Aorta (tissue), 5 donors: ENCODE results near the gene IL19. TPM values are rescaled to one million over a fixed set of nuclear protein-coding genes. Genes with fewer than 3 reads are reported as not detected.

Experiments used
- ATAC-seq: fragments of 200-7000 bp; cut with Tn5 transposase; one replicate; pipeline ENCODE4 v1.9.1; 2022; ENCODE audit warnings: moderate library complexity; ENCODE audit not compliant: low FRiP score
- DNase-seq, 2 donors: peaks; one replicate each; pipeline ENCODE4 v3.0.0-alpha.2; 2020
- H3K27ac ChIP-seq, 2 donors: one replicate each; pipeline ENCODE4 v1.5.1; 2013; ENCODE audit warnings: low read length in 2 of 2, mild to moderate bottlenecking in 2 of 2, moderate library complexity in 2 of 2, control low read depth in 1 of 2, inconsistent platforms in 1 of 2, low read depth in 1 of 2
- H3K27me3 ChIP-seq, 2 donors: one replicate each; pipeline ENCODE4 v1.6.1; 2013; ENCODE audit warnings: control low read depth in 1 of 2, low read length in 1 of 2, mild to moderate bottlenecking in 1 of 2, moderate library complexity in 1 of 2; ENCODE audit not compliant: insufficient read depth in 2 of 2, control insufficient read depth in 1 of 2
- H3K36me3 ChIP-seq, 2 donors: one replicate each; pipeline ENCODE4 v1.6.1; 2013; ENCODE audit warnings: control low read depth in 1 of 2, low read length in 1 of 2, mild to moderate bottlenecking in 1 of 2; ENCODE audit not compliant: insufficient read depth in 2 of 2, control insufficient read depth in 1 of 2
- H3K4me1 ChIP-seq, 2 donors: one replicate each; pipeline ENCODE4 v1.6.1; 2013; ENCODE audit warnings: low read length in 2 of 2, control low read depth in 1 of 2, mild to moderate bottlenecking in 1 of 2, moderate library complexity in 1 of 2; ENCODE audit not compliant: insufficient read depth in 2 of 2, control insufficient read depth in 1 of 2
- H3K4me3 ChIP-seq, 2 donors: one replicate each; pipeline ENCODE4 v1.5.1; 2013; ENCODE audit warnings: low read length in 2 of 2, control low read depth in 1 of 2, mild to moderate bottlenecking in 1 of 2
- H3K9me3 ChIP-seq: one replicate; pipeline ENCODE4 v1.6.1; 2013; ENCODE audit warnings: mild to moderate bottlenecking, low read length; ENCODE audit not compliant: control insufficient read depth
- WGBS, 2 donors: extraction: QIAGEN DNeasy Blood & Tissue Kit; methylation state at CpG; one replicate each; pipeline ENCODE4 v1.1.7; 2013; 5-methylcytosine and 5-hydroxymethylcytosine counted together
- intact Hi-C, 2 donors: fragments of 100-400 bp; cut with DNase I; formaldehyde crosslinking; loops; one replicate each; pipeline versions ENCODE4 v1.14.2 to v1.15.0; 2022
- polyA plus RNA-seq, 2 donors: library from polyadenylated mRNA; stranded (reverse); fragments of 200-250 nt; gene quantifications; one replicate each; pipeline ENCODE4 v1.2.3, GENCODE V29; 2013
- total RNA-seq, 2 donors: library from RNA; stranded (reverse); fragmentation: NEBNext Ultra II Directional; extraction: Animal tissue kit (Norgen Biotek cat#: 25700); gene quantifications; one replicate each; pipeline ENCODE4 v1.2.1, GENCODE V29; 2021
- donor health status: healthy with polysubstance abuse.
- donor health status: Bipolar disorder and iron deficiency.
- donor health status: DM: no; HTN: no; CAD: no.
- donor health status: DM: no; HTN: no; CAD: no.
- donor health status: DM: yes; HTN: yes; CAD: no.

IL19 gene
- total and polyA plus RNA-seq, 4 donors: not detected

DNA sequence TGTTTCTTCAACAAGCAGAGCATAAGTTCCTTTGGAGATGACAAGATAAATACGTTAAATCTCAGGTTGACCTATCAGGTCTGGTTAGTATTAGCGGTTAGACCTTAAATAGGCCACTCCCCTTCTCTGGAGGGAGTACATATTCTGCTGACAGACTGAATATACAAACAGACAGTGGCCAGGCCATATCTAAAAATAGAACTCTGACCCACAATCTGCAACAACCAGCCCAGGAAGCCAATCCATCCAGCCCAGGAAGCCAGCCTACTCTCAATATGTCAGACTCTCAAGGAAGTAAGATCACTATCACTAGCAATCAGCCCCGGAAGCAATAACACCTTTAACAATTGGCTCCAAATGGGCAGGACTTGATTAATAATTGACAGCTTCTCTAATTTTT, 101.6 kb downstream of the IL19 start:
- intact Hi-C loops: no loop called here
- Histone ChIP-seq H3K4me1 (no peaks in the 10 kb centered on the region), H3K9me3 (peaks cover 4% of the 10 kb centered on the region), H3K27me3 (peaks cover 0 to 2% of the 10 kb centered on the region in 2 donors), H3K36me3 (no peaks in the 10 kb centered on the region), H3K27ac (no peak overlapping the region), H3K4me3 (no peak overlapping the region)
- ATAC-seq: no peak
- DNase-seq: no peak
- WGBS, 2 donors: 70 to 86% methylated on average over 3 of the region's 3 CpGs

DNA sequence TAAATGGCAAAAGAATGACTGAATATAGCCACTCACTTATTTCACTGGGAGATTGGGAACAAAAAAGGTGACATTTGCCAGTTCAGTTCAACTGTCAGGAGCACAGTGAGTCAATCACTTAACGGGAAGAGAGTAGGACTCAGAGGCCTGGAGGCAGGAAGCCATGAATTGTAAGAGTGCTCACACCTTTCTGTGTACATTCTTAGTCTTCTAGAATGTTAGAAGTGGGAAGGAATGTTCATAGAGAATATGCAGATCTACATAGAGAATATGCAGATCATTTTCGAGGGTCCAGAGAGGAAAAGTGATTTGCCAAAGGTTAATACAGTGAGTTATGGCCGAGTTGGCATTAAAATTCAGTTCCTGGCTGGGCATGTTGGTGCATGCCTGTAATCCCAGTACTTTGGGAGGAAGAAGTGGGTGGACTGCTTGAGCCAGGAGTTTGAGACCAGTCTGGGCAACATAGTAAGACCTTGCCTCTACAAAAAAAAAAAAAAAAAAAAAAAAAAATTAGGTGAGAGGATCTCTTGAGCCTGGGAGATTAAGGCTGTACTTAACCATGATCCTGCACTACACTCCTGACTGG, 103.1 kb downstream of the IL19 start:
- Histone ChIP-seq H3K4me3 (no peak overlapping the region), H3K9me3 (peaks cover 8% of the 10 kb centered on the region), H3K27me3 (peaks cover 0 to 2% of the 10 kb centered on the region in 2 donors), H3K4me1 (no peaks in the 10 kb centered on the region), H3K27ac (no peak overlapping the region), H3K36me3 (no peaks in the 10 kb centered on the region)
- intact Hi-C loops: no loop called here
- no peak for DNase-seq
- WGBS, 2 donors: 80 to 84% methylated on average over 3 of the region's 3 CpGs
- ATAC-seq: no peak

DNA sequence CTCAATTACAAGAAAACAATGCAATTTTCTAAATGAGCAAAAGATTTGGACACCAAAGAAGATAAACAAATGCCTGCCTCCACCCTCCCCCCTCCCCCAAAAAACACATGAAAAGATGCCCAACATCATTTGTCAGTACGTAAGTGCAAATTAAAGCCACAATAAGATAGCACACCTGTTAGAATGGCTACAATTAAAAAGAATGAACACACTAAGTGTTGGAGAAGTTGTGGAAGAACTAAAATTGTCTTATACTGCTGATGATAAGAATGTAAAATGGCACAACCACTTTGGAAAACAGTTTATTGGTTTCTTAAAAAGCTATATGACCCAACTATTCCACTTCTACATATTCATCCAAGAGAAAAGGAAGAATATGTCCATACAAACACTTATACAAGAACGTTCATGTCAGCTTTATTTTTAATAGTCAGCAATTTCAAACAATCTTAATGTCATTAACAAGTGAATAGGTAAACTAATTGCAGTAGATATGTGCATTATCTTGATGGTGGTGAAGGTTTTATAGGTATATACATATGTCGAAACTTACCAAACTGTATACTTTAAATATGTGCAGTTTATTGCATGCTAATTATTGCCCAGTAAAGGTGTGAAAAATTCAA, 105.3 kb downstream of the IL19 start:
- no peak for ATAC-seq
- H3K27me3 ChIP-seq: no peaks in the 10 kb centered on the region
- DNase-seq: no peak
- no peak overlapping the region for H3K27ac ChIP-seq
- intact Hi-C loops: no loop called here
- H3K36me3 ChIP-seq: no peaks in the 10 kb centered on the region
- H3K9me3 ChIP-seq: peaks cover 9% of the 10 kb centered on the region
- H3K4me3 ChIP-seq: no peak overlapping the region
- no peaks in the 10 kb centered on the region for H3K4me1 ChIP-seq
- WGBS, 2 donors: 70 to 75% methylated on average over 3 of the region's 3 CpGs

DNA sequence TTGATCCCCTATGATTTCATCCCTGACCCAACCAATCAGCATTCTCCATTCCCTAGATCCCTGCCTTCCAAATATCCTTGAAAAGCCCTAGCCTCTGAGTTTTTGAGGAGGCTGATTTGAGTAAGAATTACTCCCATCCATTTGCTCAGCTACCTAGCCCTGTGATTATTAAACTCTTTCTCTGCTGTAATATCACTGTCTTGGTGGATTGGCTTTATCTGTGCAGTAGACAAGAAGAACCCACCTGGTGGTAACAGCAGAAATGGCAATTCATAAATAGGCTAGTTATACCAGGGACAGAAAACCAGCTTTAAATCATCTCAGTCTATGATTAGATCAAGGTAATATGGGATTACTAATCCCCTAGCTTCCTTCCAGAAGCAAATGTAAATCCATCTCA, 107.9 kb downstream of the IL19 start:
- Histone ChIP-seq H3K4me1 (no peaks in the 10 kb centered on the region), H3K36me3 (no peaks in the 10 kb centered on the region), H3K9me3 (peaks cover 9% of the 10 kb centered on the region), H3K4me3 (no peak overlapping the region), H3K27ac (no peak overlapping the region), H3K27me3 (no peaks in the 10 kb centered on the region)
- intact Hi-C loops: no loop called here
- DNase-seq (no peak), ATAC-seq (no peak)

DNA sequence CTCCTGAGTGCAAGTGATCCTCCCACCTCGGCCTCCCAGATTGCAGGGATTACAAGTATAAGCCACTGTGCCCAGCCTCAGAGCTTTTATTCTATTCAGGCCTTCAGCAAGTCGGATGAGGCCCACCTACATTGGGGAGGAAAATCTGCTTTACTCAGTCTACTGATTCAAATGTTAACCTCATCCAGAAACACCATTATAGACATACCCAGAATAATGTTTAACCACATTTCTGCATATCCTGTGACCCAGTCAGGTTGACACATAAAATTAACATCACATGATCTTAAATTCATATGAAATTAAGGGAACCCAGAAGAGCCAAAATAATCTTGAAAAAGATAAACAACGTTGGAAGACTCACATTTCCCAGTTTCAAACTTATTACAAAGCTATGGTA, 109.7 kb downstream of the IL19 start:
- no peak for ATAC-seq
- no peak overlapping the region for H3K27ac ChIP-seq
- H3K4me3 ChIP-seq: no peak overlapping the region
- no peaks in the 10 kb centered on the region for H3K4me1 ChIP-seq
- peaks cover 9% of the 10 kb centered on the region for H3K9me3 ChIP-seq
- no peaks in the 10 kb centered on the region for H3K36me3 ChIP-seq
- WGBS, 2 donors: 66 to 69% methylated on average over 3 of the region's 3 CpGs
- DNase-seq: no peak
- H3K27me3 ChIP-seq: no peaks in the 10 kb centered on the region
- intact Hi-C loops: no loop called here

DNA sequence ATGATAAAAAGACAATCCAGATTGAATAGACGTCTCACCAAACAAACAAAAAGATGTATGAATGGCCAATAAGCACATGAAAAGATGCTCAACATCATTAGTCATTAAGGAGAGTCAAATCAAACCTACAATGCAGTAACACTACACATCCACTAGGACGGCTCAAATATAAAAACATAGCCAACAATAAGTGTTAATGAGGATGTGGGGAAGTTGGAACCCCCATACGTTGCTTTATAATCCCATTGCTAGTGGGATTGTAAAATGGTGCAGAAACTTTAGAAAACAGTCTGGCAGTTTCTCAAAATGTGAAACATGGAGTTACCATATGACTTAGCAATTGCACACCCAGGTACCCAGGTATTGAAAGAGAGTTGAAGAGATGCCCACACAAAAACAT, 112.0 kb downstream of the IL19 start:
- 68 to 84% methylated on average over 3 of the region's 3 CpGs for WGBS, 2 donors

DNA sequence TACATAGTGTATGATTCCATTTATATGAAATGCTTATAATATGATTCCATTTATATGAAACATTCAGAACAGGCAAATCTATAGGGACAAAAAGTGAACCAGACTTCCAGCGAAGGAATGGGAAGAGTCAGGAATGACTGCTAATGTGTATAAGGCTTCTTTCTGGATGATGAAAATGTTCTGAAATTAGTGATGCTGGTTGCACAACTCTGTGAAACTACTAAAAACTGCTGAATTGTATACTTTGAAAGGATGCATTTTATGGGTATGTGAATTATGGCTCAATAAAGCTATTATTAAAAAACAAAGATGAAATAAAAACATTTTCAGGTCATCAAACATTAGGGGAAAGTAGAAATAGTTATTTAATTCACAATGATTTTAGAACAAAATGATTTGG, 112.6 kb downstream of the IL19 start:
- no peak for DNase-seq
- Histone ChIP-seq H3K4me3 (no peak overlapping the region), H3K27ac (no peak overlapping the region), H3K9me3 (peaks cover 5% of the 10 kb centered on the region), H3K36me3 (no peaks in the 10 kb centered on the region), H3K4me1 (no peaks in the 10 kb centered on the region), H3K27me3 (no peaks in the 10 kb centered on the region)
- no peak for ATAC-seq
- intact Hi-C loops: no loop called here
- 91 to 92% methylated on average over 1 of the region's 1 CpG for WGBS, 2 donors

More for the DNA sequence above, 112.0 kb downstream of the IL19 start:
- peaks cover 5% of the 10 kb centered on the region for H3K9me3 ChIP-seq
- no peaks in the 10 kb centered on the region for H3K4me1 ChIP-seq
- no peaks in the 10 kb centered on the region for H3K36me3 ChIP-seq
- intact Hi-C loops: no loop called here
- H3K4me3 ChIP-seq: no peak overlapping the region
- no peak for ATAC-seq
- no peak for DNase-seq
- no peak overlapping the region for H3K27ac ChIP-seq
- no peaks in the 10 kb centered on the region for H3K27me3 ChIP-seq

DNA sequence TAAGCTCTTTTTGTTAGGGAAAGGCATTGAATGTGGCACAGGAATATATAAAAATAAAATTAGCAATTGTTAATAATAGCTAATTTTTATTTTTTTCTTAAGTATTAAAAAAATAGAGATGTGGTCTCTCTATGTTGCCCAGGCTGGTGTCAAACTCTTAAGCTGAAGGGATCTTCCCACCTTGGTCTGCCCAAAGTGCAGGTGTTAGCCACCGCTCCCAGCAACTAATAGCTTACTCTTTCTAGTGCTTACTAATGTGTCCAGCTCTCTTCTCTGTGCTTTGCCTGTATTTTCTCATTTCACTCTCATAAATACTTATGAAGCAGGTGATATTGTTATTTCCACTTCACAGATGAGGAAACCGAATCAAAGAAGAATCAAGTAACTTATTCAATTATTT, 113.3 kb downstream of the IL19 start:
- no peak overlapping the region for H3K4me3 ChIP-seq
- H3K9me3 ChIP-seq: peaks cover 4% of the 10 kb centered on the region
- H3K36me3 ChIP-seq: no peaks in the 10 kb centered on the region
- H3K27me3 ChIP-seq: no peaks in the 10 kb centered on the region
- 85 to 94% methylated on average over 2 of the region's 2 CpGs for WGBS, 2 donors
- H3K4me1 ChIP-seq: no peaks in the 10 kb centered on the region
- DNase-seq (no peak), ATAC-seq (no peak)
- H3K27ac ChIP-seq: no peak overlapping the region
- intact Hi-C loops: no loop called here

DNA sequence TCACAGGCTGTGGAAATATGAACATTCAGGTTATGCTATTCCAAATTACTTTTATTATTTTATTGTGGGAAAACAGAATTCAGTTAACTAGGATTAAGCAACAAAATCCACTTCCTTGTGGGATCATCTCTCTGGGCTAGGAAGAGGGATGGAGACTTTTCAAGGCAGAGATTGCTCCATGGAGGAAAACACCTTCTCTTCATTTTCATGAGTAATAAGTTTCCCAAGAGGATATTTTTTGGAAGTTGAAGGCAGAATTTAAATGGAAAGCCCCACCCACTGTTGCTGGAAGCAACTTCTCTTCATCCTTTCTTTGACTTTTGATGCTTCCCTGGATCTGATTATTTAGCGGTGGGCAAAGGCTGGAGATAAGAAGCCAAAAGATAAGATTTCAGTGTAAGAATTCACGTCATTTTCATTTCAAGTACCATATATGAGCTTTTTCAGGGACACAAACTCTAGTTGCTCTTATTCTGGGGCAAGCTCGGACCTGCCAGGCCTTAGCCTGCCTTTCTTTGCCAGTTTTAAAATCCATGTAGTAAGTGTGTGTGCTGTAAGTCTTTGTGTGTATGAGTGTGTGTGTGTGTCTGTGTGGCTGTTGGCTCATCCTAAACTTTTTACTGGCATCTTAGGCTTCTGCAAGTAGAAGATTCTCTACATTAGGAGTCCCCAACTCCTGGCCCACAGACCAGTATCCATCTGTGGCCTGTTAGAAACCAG, 114.9 kb downstream of the IL19 start:
- no peak for ATAC-seq
- WGBS, 2 donors: 49 to 54% methylated on average over 3 of the region's 3 CpGs

More for the DNA sequence above, 114.9 kb downstream of the IL19 start:
- Histone ChIP-seq H3K27me3 (no peaks in the 10 kb centered on the region), H3K4me1 (no peaks in the 10 kb centered on the region), H3K9me3 (peaks cover 1% of the 10 kb centered on the region), H3K36me3 (no peaks in the 10 kb centered on the region), H3K4me3 (no peak overlapping the region), H3K27ac (no peak overlapping the region)
- no peak for DNase-seq
- intact Hi-C loops: no loop called here
